ENCODE data around the gene UBASH3B. TPM values are rescaled to one million over a fixed set of nuclear protein-coding genes. Genes with fewer than 3 reads are reported as not detected.
A peak's percentile ranks its signal among the peaks of the same experiment; 100 is the strongest.

UBASH3B gene
- total and polyA plus RNA-seq, 2 of the 13 experiments (the other 11 are each of a cell fraction or from before 2014, with no cell fraction given) = 4.4 to 7.6 TPM

GRCh38 chr11:122676638-122677037, 21.1 kb downstream of the UBASH3B start (continued):
- TF ChIP-seq KIAA2018 (CRISPR knock-in tag; IDR thresholded peaks at IDR 0.05; ENCODE audit: borderline replicate concordance) (no peak), IKZF4 (CRISPR knock-in tag; IDR thresholded peaks at IDR 0.05; ENCODE audit: borderline replicate concordance, low read depth, not compliant biosample characterization) (no peak), ZBTB43 (CRISPR knock-in tag; conservative IDR thresholded peaks at IDR 0.05) (no peak), TP53 (CRISPR knock-in tag; conservative IDR thresholded peaks at IDR 0.05) (no peak), HIC2 (CRISPR knock-in tag; IDR thresholded peaks at IDR 0.05; ENCODE audit: low read depth) (no peak), EED (CRISPR knock-in tag; IDR thresholded peaks at IDR 0.05) (no peak), TGIF2 (CRISPR knock-in tag; IDR thresholded peaks at IDR 0.05) (no peak), EP300 (IDR thresholded peaks at IDR 0.05; ENCODE audit: low read depth in 2 of 2, low read length in 2 of 2) (peak in 1 of 2 experiments; percentile 66; a peak in 2 of 4 replicates), EP300 (CRISPR knock-in tag; IDR thresholded peaks at IDR 0.05; ENCODE audit: borderline replicate concordance) (peak; percentile 64; the same call in 1 of the 2 replicates), THAP9 (CRISPR knock-in tag; IDR thresholded peaks at IDR 0.05; ENCODE audit: borderline replicate concordance) (no peak), CTCF (CRISPR knock-in tag; IDR thresholded peaks at IDR 0.05) (no peak), MLX (CRISPR knock-in tag; IDR thresholded peaks at IDR 0.05) (no peak)

Measured in HepG2 (cell line).